ENCODE measurements around the gene DOCK2.
"Not testable (repeated sequence)": the region's sequence is repeated elsewhere in the genome, so short reads cannot be mapped to it uniquely, and the experiment has no call there.

- TF ChIP-seq, protein P1, sequence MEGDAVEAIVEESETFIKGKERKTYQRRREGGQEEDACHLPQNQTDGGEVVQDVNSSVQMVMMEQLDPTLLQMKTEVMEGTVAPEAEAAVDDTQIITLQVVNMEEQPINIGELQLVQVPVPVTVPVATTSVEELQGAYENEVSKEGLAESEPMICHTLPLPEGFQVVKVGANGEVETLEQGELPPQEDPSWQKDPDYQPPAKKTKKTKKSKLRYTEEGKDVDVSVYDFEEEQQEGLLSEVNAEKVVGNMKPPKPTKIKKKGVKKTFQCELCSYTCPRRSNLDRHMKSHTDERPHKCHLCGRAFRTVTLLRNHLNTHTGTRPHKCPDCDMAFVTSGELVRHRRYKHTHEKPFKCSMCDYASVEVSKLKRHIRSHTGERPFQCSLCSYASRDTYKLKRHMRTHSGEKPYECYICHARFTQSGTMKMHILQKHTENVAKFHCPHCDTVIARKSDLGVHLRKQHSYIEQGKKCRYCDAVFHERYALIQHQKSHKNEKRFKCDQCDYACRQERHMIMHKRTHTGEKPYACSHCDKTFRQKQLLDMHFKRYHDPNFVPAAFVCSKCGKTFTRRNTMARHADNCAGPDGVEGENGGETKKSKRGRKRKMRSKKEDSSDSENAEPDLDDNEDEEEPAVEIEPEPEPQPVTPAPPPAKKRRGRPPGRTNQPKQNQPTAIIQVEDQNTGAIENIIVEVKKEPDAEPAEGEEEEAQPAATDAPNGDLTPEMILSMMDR (IDR thresholded peaks at IDR 0.05): not testable (repeated sequence)
- TF ChIP-seq EZH2, EZH2phosphoT487 (IDR thresholded peaks at IDR 0.05): not testable (repeated sequence)
These were observed 129.9 kb downstream of the DOCK2 start for GRCh38 chr5:169766943-169767342.

Data from neural progenitor cell (in vitro differentiated cells).